Measurements from ENCODE around the gene GABRA5.

DNA sequence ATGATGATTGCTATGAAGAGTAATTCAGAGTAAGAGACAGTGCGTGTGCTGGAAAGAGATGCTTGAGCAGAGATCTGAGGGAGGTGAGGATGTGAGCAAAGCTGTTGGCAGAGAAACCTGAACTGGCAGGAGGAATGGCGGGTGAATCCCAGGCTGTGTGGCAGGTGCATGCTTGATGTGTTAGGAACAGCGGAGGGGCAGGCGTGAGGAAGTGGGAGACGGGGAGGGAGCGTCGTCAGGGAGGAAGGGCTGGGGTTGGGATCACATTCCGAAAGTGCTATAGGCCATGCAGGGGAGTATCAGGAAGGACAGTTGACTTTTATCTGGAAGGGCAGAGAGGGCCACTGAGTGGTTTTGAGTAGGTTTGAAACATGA, 8.6 kb downstream of the GABRA5 start:
- TF ChIP-seq, protein P1, sequence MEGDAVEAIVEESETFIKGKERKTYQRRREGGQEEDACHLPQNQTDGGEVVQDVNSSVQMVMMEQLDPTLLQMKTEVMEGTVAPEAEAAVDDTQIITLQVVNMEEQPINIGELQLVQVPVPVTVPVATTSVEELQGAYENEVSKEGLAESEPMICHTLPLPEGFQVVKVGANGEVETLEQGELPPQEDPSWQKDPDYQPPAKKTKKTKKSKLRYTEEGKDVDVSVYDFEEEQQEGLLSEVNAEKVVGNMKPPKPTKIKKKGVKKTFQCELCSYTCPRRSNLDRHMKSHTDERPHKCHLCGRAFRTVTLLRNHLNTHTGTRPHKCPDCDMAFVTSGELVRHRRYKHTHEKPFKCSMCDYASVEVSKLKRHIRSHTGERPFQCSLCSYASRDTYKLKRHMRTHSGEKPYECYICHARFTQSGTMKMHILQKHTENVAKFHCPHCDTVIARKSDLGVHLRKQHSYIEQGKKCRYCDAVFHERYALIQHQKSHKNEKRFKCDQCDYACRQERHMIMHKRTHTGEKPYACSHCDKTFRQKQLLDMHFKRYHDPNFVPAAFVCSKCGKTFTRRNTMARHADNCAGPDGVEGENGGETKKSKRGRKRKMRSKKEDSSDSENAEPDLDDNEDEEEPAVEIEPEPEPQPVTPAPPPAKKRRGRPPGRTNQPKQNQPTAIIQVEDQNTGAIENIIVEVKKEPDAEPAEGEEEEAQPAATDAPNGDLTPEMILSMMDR (IDR thresholded peaks at IDR 0.05; ENCODE audit: insufficient read depth, low read length) = no peak
- no peak for TF ChIP-seq GABPA (IDR thresholded peaks at IDR 0.05; ENCODE audit: low read depth)
- no peak for TF ChIP-seq POLR2AphosphoS5 (IDR thresholded peaks at IDR 0.05; ENCODE audit: low read depth)

Data from HL-60 (cell line).